K562 (cell line): ENCODE results near the gene KRTAP5-1. TPM values are rescaled to one million over a fixed set of nuclear protein-coding genes. Genes with fewer than 3 reads are reported as not detected.

ENCODE experiments used
- ATAC-seq: fragments of 200-7000 bp; cut with Tn5 transposase; 3 replicates; pipeline ENCODE4 v1.9.1; 2020; ENCODE audit warnings: moderate library complexity
- BruUV-seq: library from RNA; stranded (reverse); fragments of 400-500 nt; replicated peaks from 2 replicates; lab custom pipeline; 2021; lab: Mats Ljungman, UMichigan
- CTCF ChIA-PET: fragments of 300-600 bp; formaldehyde crosslinking; extraction: SDS; loops from one replicate; lab custom pipeline; 2021; ENCODE audit warnings: low intra/inter-chr PET ratio; lab: Yijun Ruan, JAX
- POLR2A ChIA-PET: fragments of 300-600, 350-650 bp; sonication (Branson Sonifier 250); formaldehyde crosslinking; extraction: SDS; loops from one replicate; lab custom pipeline; 2021; ENCODE audit warnings: antibody characterized with exemption, inconsistent platforms; lab: Yijun Ruan, JAX
- DNase-seq, 4 experiments: peaks; one replicate each; pipeline versions ENCODE4 v3.0.0 to v3.0.0-alpha.2; 2011 to 2018; ENCODE audit warnings: low spot score in 3 of 4, mixed read lengths in 3 of 4; ENCODE audit errors: extremely low read depth in 1 of 4
- FAIRE-seq: peaks from 2 replicates; lab custom pipeline; 2011; peaks lifted over from hg19 to GRCh38; lab: Jason Lieb, UNC
- H2AFZ ChIP-seq: 2 replicates; pipeline ENCODE4 v1.6.0; 2011; ENCODE audit warnings: low read depth, low read length, control low read depth, inconsistent platforms
- H3K27ac ChIP-seq: fragments of 200-600 bp; 3 replicates; pipeline ENCODE4 v1.8.0; 2011; ENCODE audit warnings: low read depth, mild to moderate bottlenecking, control low read depth, inconsistent platforms, low read length, moderate library complexity, mixed read lengths; ENCODE audit errors: extremely low read depth
- H3K27me3 ChIP-seq, 2 experiments: fragments of 300-600 bp in 1 of 2; 2 replicates in 1 of 2; 3 replicates in 1 of 2; pipeline versions ENCODE4 v1.6.0 to v1.8.0; 2011; ENCODE audit warnings: inconsistent platforms in 2 of 2, low read length in 2 of 2, mild to moderate bottlenecking in 1 of 2, mixed read lengths in 1 of 2, moderate library complexity in 1 of 2; ENCODE audit not compliant: control insufficient read depth in 2 of 2, insufficient read depth in 2 of 2
- H3K36me3 ChIP-seq: fragments of 300-600 bp; 3 replicates; pipeline ENCODE4 v1.8.0; 2011; ENCODE audit warnings: mild to moderate bottlenecking, low read length, inconsistent platforms; ENCODE audit not compliant: control insufficient read depth, insufficient read depth
- H3K4me1 ChIP-seq, 2 experiments: fragments of 200-600 bp in 1 of 2; replicated peaks in 1 of 2; 2 replicates in 1 of 2; 3 replicates in 1 of 2; pipeline versions ENCODE4 v1.5.1 to v1.8.0; 2011; ENCODE audit warnings: inconsistent platforms in 2 of 2, low read length in 2 of 2, mild to moderate bottlenecking in 1 of 2, mixed read lengths in 1 of 2, moderate library complexity in 1 of 2; ENCODE audit not compliant: control insufficient read depth in 2 of 2, insufficient read depth in 2 of 2
- H3K4me2 ChIP-seq: 2 replicates; pipeline ENCODE4 v1.6.1; 2011; ENCODE audit warnings: low read length, control low read depth, inconsistent platforms, mixed read lengths; ENCODE audit not compliant: insufficient read depth
- H3K4me3 ChIP-seq: fragments of 200-600 bp; sonication (generic), shearing (Covaris generic); 2 replicates; pipeline ENCODE4 v1.5.1; 2016; ENCODE audit warnings: control low read depth, inconsistent platforms
- H3K79me2 ChIP-seq: fragments of 200-600 bp; 3 replicates; pipeline ENCODE4 v1.8.0; 2011; ENCODE audit warnings: low read length, inconsistent platforms; ENCODE audit not compliant: control insufficient read depth, insufficient read depth
- H3K9ac ChIP-seq, 2 experiments: 2 replicates each; pipeline versions ENCODE4 v1.6.0 to v1.6.1; 2011; ENCODE audit warnings: low read depth in 2 of 2, low read length in 2 of 2, control low read depth in 1 of 2, inconsistent platforms in 1 of 2, mild to moderate bottlenecking in 1 of 2, mixed read lengths in 1 of 2; ENCODE audit not compliant: insufficient read depth in 1 of 2
- H3K9me1 ChIP-seq: one replicate; pipeline ENCODE4 v1.6.0; 2011; ENCODE audit warnings: inconsistent platforms, mild to moderate bottlenecking, low read length, moderate library complexity; ENCODE audit not compliant: control insufficient read depth, insufficient read depth
- H3K9me3 ChIP-seq: replicated peaks from 2 replicates; pipeline ENCODE4 v1.5.1; 2011; ENCODE audit warnings: low read depth, low read length, inconsistent platforms; ENCODE audit not compliant: control insufficient read depth, insufficient read depth
- H4K20me1 ChIP-seq: replicated peaks from 2 replicates; pipeline ENCODE4 v1.6.1; 2011; ENCODE audit warnings: low read length, inconsistent platforms, mixed read lengths; ENCODE audit not compliant: control insufficient read depth, insufficient read depth
- ATF1 ChIP-seq, 2 experiments: fragments of 450-650 bp in 1 of 2; IDR thresholded peaks; 2 replicates each; pipeline ENCODE4 v1.6.1; 2016; ENCODE audit warnings: missing compliant biosample characterization in 1 of 2, missing genetic modification characterization in 1 of 2
- EP300 ChIP-seq: IDR thresholded peaks from 2 replicates; pipeline ENCODE4 v1.6.1; 2012; ENCODE audit warnings: low read length, improper control_type of control experiment
- ETV5 ChIP-seq: sonication (generic); formaldehyde crosslinking; IDR thresholded peaks from 2 replicates; pipeline ENCODE4 v1.4.0; 2020; ENCODE audit warnings: low read depth, mild to moderate bottlenecking, missing genetic modification reagents
- GTF2A2 ChIP-seq: IDR thresholded peaks from 2 replicates; pipeline ENCODE4 v1.6.1; 2016; ENCODE audit warnings: mild to moderate bottlenecking, missing genetic modification characterization, missing compliant biosample characterization
- JUNB ChIP-seq: fragments of 450-650 bp; formaldehyde crosslinking; conservative IDR thresholded peaks from 2 replicates; pipeline ENCODE4 v1.4.0; 2020; ENCODE audit warnings: mild to moderate bottlenecking
- KLF1 ChIP-seq: fragments of 450-650 bp; IDR thresholded peaks from 2 replicates; pipeline ENCODE4 v1.6.1; 2016; ENCODE audit warnings: missing genetic modification characterization, missing compliant biosample characterization
- PML ChIP-seq: IDR thresholded peaks from 2 replicates; pipeline ENCODE4 v1.6.1; 2012; ENCODE audit warnings: low read length, inconsistent platforms
- RBFOX2 ChIP-seq: fragments of 200-400 bp; formaldehyde crosslinking; IDR thresholded peaks from 2 replicates; pipeline ENCODE4 v1.6.1; 2017; ENCODE audit warnings: low read depth, mild to moderate bottlenecking, low read length, moderate library complexity
- RBM34 ChIP-seq: fragments of 200-400 bp; formaldehyde crosslinking; IDR thresholded peaks from 2 replicates; pipeline ENCODE4 v1.6.1; 2018; ENCODE audit warnings: low read length, borderline replicate concordance; ENCODE audit not compliant: insufficient read depth
- SMARCC2 ChIP-seq: fragments of 450-650 bp; IDR thresholded peaks from 2 replicates; pipeline ENCODE4 v1.6.1; 2017; ENCODE audit warnings: antibody characterized with exemption, moderate library complexity, mild to moderate bottlenecking, low read depth
- TCF7 ChIP-seq: sonication (generic); IDR thresholded peaks from 2 replicates; pipeline ENCODE4 v1.6.1; 2016; ENCODE audit warnings: antibody characterized with exemption, borderline replicate concordance
- U2AF1 ChIP-seq: fragments of 200-400 bp; formaldehyde crosslinking; optimal IDR thresholded peaks from 2 replicates; pipeline ENCODE3; 2017; ENCODE audit warnings: mild to moderate bottlenecking, low read depth, low read length, moderate library complexity
- WGBS: fragments of 100-300 bp; shearing (Covaris generic); methylation state at CpG from one replicate; pipeline ENCODE4 v1.1.6; 2016; ENCODE audit warnings: low coverage, mixed read lengths; ENCODE audit not compliant: insufficient coverage; ENCODE audit errors: missing lambda C conversion rate; 5-methylcytosine and 5-hydroxymethylcytosine counted together
- in situ Hi-C: fragments of 300-500 bp; cut with MboI; formaldehyde crosslinking; loops from 4 replicates; pipeline ENCODE4 v1.15.0; 2018; ENCODE audit warnings: inconsistent platforms, mixed read lengths
- intact Hi-C: fragments of 100-400 bp; cut with micrococcal nuclease; formaldehyde crosslinking; loops from 2 replicates; pipeline ENCODE4 v1.14.2; 2022
- polyA plus RNA-seq, 8 experiments: library from polyadenylated mRNA; depleted of rRNA in 4 of 8; stranded (reverse) in 5 of 8; unstranded in 3 of 8; fragments of >200 nt; fragmentation: Nextera tagmentation in 2 of 8; fragmentation: Illumina TruSeq in 1 of 8; extraction: Ambion mirVana in 2 of 8; extraction: Trizol in 1 of 8; gene quantifications; 2 replicates each; pipeline versions ENCODE4 v1.2.1 to v1.2.3, GENCODE V29; 2011 to 2014; ENCODE audit warnings: inconsistent platforms in 1 of 8, missing spikeins in 1 of 8
- total RNA-seq, 7 experiments: library from RNA; depleted of rRNA in 6 of 7; stranded (reverse); fragments of >200 nt in 6 of 7; fragmentation: Illumina TruSeq in 2 of 7; extraction: Trizol in 2 of 7; gene quantifications; 2 replicates each; pipeline versions ENCODE4 v1.2.1 to v1.2.3, GENCODE V29; 2011 to 2021; ENCODE audit warnings: low replicate concordance in 1 of 7
- TF ChIP-seq, protein P1 (sequence below): fragments of 250-450 bp; sonication (Bioruptor Pico); IDR thresholded peaks from 2 replicates; pipeline ENCODE4 v1.4.0; 2020
- TF ChIP-seq, protein P2 (sequence below): fragments of 450-650 bp; IDR thresholded peaks from 2 replicates; pipeline ENCODE4 v1.7.1; 2018; ENCODE audit warnings: mild to moderate bottlenecking, low read depth; ENCODE audit not compliant: partially characterized antibody
- TF ChIP-seq, protein P3 (sequence below), 2 experiments: fragments of 450-650 bp; IDR thresholded peaks; 2 replicates each; pipeline ENCODE4 v1.6.1; 2016
- TF ChIP-seq, protein P4 (sequence below): fragments of 250-450 bp; sonication (Bioruptor Pico); IDR thresholded peaks from 2 replicates; pipeline ENCODE4 v1.8.0; 2021; ENCODE audit warnings: moderate library complexity, mild to moderate bottlenecking, inconsistent platforms

The KRTAP5-1 gene
- total and polyA plus RNA-seq, 9 of the 15 experiments (the other 6 are each of a cell fraction or from before 2014, with no cell fraction given) = not detected

DNA sequence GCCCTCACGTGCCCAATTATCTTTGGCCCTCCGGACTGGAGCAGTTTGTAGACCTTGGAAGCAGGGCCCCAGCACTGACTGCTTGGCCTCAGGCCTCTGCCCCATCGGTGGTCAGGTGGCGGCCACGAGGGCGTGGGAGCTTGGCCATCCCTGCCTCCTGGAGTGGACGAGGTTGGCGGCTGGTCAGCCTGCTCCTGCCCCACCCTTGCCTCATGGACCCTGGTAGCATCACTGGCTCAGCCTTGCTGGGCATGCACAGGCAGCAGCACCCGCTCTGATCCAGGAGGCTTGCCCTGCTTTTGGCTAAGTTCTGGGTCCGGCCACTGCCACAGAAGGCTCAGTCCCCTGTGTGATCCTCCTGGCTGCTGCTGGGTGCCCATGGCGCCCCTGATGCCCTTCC is 19.1 kb upstream of the KRTAP5-1 start:
- H3K9ac ChIP-seq = peak overlapping the region in 1 of 2 experiments; percentile 35; a peak in 1 of 4 replicates
- POLR2A ChIA-PET = no interaction called here
- H3K9me3 ChIP-seq = no peaks in the 10 kb centered on the region
- BruUV-seq = no TSS peak
- in situ Hi-C loops = no loop called here
- DNase-seq (no peak), FAIRE-seq (no peak), ATAC-seq (no peak)
- no peak overlapping the region for H3K4me2 ChIP-seq
- H3K9me1 ChIP-seq = no peaks in the 10 kb centered on the region
- intact Hi-C loops = no loop called here
- 1% methylated on average over 11 of the region's 11 CpGs for WGBS
- no peaks in the 10 kb centered on the region for H3K36me3 ChIP-seq
- no peak overlapping the region for H3K27ac ChIP-seq
- no peaks in the 10 kb centered on the region for H4K20me1 ChIP-seq
- no peaks in the 10 kb centered on the region for H3K4me1 ChIP-seq
- H3K79me2 ChIP-seq = no peaks in the 10 kb centered on the region
- no peak overlapping the region for H3K4me3 ChIP-seq
- CTCF ChIA-PET = no interaction called here
- peaks cover 9 to 44% of the 10 kb centered on the region in 2 experiments for H3K27me3 ChIP-seq
- H2AFZ ChIP-seq = no peak overlapping the region
- TF ChIP-seq, protein P1, sequence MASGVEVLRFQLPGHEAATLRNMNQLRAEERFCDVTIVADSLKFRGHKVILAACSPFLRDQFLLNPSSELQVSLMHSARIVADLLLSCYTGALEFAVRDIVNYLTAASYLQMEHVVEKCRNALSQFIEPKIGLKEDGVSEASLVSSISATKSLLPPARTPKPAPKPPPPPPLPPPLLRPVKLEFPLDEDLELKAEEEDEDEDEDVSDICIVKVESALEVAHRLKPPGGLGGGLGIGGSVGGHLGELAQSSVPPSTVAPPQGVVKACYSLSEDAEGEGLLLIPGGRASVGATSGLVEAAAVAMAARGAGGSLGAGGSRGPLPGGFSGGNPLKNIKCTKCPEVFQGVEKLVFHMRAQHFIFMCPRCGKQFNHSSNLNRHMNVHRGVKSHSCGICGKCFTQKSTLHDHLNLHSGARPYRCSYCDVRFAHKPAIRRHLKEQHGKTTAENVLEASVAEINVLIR = no peak
- TF ChIP-seq SMARCC2 (no peak), PML (no peak), GTF2A2 (no peak), TCF7 (no peak), EP300 (no peak), RBM34 (no peak), JUNB (CRISPR knock-in tag) (no peak), ATF1 (CRISPR knock-in tag; IDR thresholded peaks at IDR 0.05) (no peak), ATF1 (tag; IDR thresholded peaks at IDR 0.05) (no peak), U2AF1 (no peak), ETV5 (CRISPR knock-in tag) (no peak), KLF1 (tag) (no peak), RBFOX2 (no peak)
- TF ChIP-seq, protein P2, sequence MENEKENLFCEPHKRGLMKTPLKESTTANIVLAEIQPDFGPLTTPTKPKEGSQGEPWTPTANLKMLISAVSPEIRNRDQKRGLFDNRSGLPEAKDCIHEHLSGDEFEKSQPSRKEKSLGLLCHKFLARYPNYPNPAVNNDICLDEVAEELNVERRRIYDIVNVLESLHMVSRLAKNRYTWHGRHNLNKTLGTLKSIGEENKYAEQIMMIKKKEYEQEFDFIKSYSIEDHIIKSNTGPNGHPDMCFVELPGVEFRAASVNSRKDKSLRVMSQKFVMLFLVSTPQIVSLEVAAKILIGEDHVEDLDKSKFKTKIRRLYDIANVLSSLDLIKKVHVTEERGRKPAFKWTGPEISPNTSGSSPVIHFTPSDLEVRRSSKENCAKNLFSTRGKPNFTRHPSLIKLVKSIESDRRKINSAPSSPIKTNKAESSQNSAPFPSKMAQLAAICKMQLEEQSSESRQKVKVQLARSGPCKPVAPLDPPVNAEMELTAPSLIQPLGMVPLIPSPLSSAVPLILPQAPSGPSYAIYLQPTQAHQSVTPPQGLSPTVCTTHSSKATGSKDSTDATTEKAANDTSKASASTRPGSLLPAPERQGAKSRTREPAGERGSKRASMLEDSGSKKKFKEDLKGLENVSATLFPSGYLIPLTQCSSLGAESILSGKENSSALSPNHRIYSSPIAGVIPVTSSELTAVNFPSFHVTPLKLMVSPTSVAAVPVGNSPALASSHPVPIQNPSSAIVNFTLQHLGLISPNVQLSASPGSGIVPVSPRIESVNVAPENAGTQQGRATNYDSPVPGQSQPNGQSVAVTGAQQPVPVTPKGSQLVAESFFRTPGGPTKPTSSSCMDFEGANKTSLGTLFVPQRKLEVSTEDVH = no peak
- TF ChIP-seq, protein P3, sequence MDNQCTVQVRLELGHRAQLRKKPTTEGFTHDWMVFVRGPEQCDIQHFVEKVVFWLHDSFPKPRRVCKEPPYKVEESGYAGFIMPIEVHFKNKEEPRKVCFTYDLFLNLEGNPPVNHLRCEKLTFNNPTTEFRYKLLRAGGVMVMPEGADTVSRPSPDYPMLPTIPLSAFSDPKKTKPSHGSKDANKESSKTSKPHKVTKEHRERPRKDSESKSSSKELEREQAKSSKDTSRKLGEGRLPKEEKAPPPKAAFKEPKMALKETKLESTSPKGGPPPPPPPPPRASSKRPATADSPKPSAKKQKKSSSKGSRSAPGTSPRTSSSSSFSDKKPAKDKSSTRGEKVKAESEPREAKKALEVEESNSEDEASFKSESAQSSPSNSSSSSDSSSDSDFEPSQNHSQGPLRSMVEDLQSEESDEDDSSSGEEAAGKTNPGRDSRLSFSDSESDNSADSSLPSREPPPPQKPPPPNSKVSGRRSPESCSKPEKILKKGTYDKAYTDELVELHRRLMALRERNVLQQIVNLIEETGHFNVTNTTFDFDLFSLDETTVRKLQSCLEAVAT (IDR thresholded peaks at IDR 0.05) = no peak
- TF ChIP-seq, protein P4, sequence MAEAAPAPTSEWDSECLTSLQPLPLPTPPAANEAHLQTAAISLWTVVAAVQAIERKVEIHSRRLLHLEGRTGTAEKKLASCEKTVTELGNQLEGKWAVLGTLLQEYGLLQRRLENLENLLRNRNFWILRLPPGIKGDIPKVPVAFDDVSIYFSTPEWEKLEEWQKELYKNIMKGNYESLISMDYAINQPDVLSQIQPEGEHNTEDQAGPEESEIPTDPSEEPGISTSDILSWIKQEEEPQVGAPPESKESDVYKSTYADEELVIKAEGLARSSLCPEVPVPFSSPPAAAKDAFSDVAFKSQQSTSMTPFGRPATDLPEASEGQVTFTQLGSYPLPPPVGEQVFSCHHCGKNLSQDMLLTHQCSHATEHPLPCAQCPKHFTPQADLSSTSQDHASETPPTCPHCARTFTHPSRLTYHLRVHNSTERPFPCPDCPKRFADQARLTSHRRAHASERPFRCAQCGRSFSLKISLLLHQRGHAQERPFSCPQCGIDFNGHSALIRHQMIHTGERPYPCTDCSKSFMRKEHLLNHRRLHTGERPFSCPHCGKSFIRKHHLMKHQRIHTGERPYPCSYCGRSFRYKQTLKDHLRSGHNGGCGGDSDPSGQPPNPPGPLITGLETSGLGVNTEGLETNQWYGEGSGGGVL = no peak
